Muscle of arm (tissue), 12 donors: Measurements from ENCODE around the gene DOCK1. TPM values are rescaled to one million over a fixed set of nuclear protein-coding genes. Genes with fewer than 3 reads are reported as not detected.

Experiments used
- DNase-seq: peaks from one replicate; pipeline ENCODE4 v3.0.0-alpha.2; 2013
- polyA plus RNA-seq, 12 donors: library from polyadenylated mRNA; unstranded; fragments of 120-200 nt; gene quantifications; one replicate each; pipeline ENCODE4 v1.2.1, GENCODE V29; 2013; ENCODE audit not compliant: insufficient read length in 12 of 12

Gene DOCK1
- polyA plus RNA-seq, 12 donors: 17.7 to 53.4 (median 34.0) TPM; not detected in 1

GRCh38 chr10:127423218-127423915, 518.1 kb downstream of the DOCK1 start:
- no peak for DNase-seq

DNA sequence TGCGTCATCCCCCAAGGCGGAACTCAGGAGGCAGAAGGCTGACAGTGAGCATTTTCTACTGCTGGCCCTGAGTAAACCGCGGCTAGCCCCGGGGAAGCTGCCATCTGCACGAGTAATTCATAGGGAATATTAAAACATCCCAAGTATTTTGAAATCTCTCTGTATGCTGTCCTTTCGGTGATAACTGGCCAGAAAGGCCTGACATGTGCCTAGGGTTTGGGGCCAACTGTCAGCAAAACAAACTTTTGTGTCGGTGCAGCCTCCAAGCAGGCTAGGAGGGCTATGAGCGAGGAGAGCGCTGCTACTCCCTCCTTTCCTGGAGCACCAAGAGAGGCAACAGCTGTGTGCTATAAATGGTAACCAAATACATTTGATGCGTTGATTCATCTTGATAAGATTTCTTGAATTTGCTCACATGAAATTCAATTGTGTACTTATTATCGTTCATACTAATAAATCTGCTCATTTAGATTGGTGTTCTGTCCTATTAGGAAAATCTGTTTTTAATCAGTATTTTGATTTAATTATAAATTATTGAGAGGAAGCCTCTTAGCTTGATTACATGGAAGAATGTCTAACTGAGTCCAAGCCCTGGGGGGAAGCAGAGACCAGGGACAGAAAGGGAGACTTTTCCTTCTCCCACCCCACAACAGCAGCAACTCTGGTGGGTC, 519.5 kb downstream of the DOCK1 start:
- DNase-seq: peak; percentile 19

- DNase-seq: no peak
Observed at GRCh38 chr10:127426746-127427145, 521.5 kb downstream of the DOCK1 start.

- DNase-seq: no peak
Observed at GRCh38 chr10:127427926-127428325, 522.7 kb downstream of the DOCK1 start.

GRCh38 chr10:127428385-127428980, 523.3 kb downstream of the DOCK1 start:
- no peak for DNase-seq

GRCh38 chr10:127429601-127430312, 524.5 kb downstream of the DOCK1 start:
- DNase-seq: no peak

DNA sequence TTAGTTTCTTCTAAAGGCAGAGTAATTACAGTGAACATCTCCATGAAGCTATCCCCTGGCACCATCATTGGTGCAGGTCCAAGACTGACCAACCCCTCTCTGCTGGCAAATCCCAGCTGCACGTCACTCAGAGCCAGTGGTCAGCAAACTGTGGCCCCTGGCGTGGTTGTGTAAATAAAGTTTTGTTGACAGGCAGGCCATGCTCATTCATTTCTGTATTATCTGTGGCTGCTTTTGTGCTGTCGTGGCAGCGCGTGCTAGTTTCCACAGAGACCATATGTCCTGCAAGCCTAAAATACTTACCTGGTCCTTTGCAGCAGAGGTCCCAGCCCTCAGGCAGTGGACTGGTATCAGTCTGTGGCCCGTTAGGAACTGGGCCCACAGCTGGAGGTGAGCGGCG, 526.3 kb downstream of the DOCK1 start:
- no peak for DNase-seq

- DNase-seq: no peak
Observed at GRCh38 chr10:127434006-127434405, 528.8 kb downstream of the DOCK1 start.

- DNase-seq: no peak
Observed at GRCh38 chr10:127435246-127435645, 530.0 kb downstream of the DOCK1 start.

GRCh38 chr10:127440371-127440770, 535.1 kb downstream of the DOCK1 start:
- no peak for DNase-seq

DNA sequence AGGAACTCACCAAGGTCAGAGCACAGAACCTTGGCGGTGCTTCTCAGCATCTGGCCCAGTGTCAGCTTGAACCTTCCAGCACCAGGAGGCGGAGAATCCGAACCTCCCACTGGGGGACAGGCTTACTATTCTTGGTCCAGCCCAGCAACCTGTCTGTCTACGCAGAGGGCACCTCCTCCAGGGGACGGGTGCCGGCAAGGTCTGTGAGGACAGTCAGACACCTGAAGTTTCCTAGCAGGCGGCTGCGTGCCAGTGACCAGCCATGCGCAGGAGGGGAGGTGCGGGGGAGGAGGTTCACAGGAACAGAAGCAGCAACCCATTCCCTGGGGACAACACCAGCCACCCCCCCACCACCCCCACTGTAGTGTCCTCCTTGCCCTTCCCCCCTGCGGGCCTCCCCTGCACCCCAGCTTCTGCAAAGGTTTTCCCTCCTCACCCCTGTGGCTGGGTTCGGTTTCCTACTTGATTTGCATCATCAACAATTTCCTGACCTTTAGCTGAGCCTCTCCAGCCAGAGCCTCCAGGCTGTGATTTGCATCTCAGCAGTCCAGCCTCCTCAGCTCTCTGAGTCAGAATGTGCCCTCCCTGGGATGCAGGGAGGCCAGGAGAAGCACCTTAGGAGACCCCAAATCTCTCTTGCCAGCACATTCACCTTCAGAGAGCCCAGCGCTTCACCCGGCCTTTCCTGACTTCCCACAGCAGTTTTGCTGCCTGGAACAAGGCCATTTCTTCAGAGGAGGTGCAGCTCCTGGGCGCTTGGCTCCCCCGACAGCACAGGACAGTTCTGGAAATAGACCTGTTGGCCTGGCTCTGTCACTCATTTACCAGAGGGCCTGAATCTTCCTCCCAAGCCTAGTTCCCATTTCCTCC, 536.4 kb downstream of the DOCK1 start:
- no peak for DNase-seq

DNA sequence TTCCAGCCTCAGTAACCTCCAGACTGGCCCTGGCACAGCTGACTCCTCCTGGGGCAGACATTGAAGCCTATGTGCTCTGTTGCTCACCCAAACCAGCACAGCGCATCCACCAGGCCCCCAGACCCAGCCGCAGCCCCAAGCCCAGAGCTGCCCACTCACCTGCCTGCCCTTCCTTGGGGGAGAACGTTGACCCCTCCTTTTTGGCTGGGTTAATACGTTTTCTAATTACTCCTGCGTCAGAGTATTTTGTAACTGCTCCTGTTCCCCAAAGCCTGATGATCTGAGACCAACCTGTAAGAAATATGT, 536.9 kb downstream of the DOCK1 start:
- no peak for DNase-seq

- DNase-seq: no peak
Observed at GRCh38 chr10:127444155-127444554, 538.9 kb downstream of the DOCK1 start.

- DNase-seq: no peak
Observed at GRCh38 chr10:127447197-127447596, 542.0 kb downstream of the DOCK1 start.

DNA sequence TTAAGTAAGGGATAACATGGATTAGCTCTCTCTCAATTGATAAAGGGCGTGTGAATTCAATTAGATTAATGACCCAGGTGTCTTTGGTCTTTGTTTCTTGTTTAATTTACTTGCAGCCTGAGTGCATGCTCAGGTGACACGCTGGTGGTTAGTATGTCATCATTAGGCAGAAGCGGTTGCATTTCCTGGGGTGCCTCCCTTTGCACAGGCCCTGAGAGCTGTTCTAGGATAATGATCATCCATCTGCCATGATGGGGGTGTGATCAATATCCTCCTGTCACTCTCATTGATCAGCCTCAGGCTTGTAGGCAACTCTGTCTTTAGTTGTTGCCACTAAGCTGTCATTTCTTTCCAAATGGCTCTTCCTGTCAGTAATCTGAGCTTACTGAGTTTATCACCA, 544.3 kb downstream of the DOCK1 start:
- DNase-seq: no peak

- DNase-seq: no peak
Observed at GRCh38 chr10:127450644-127451043, 545.4 kb downstream of the DOCK1 start.

- DNase-seq: no peak
Observed at GRCh38 chr10:127451628-127452027, 546.4 kb downstream of the DOCK1 start.

- no peak for DNase-seq
Observed at GRCh38 chr10:127452568-127452967, 547.3 kb downstream of the DOCK1 start.

GRCh38 chr10:127453706-127454105, 548.5 kb downstream of the DOCK1 start:
- DNase-seq: no peak

- no peak for DNase-seq
Observed at GRCh38 chr10:127456122-127456521, 550.9 kb downstream of the DOCK1 start.

GRCh38 chr10:127458016-127458810, 553.0 kb downstream of the DOCK1 start:
- no peak for DNase-seq
